Adipose tissue (tissue), 3 donors: ENCODE results near the gene SMARCA4. TPM values are rescaled to one million over a fixed set of nuclear protein-coding genes. Genes with fewer than 3 reads are reported as not detected.
"Not testable (repeated sequence)": the region's sequence is repeated elsewhere in the genome, so short reads cannot be mapped to it uniquely, and the experiment has no call there.

Source experiments
- H3K27ac ChIP-seq: one replicate; pipeline ENCODE4 v1.5.1; 2013; ENCODE audit warnings: low read depth, low read length
- WGBS, 3 donors: extraction: QIAGEN DNeasy Blood & Tissue Kit; methylation state at CpG; one replicate each; pipeline ENCODE4 v1.1.7; 2013; 5-methylcytosine and 5-hydroxymethylcytosine counted together
- polyA plus RNA-seq, 3 donors: library from polyadenylated mRNA; stranded (reverse); fragments of 200-250 nt; gene quantifications; one replicate each; pipeline ENCODE4 v1.2.3, GENCODE V29; 2013
- donor health status: healthy with polysubstance abuse.
- donor health status: Bipolar disorder and iron deficiency.
- donor health status: healthy.

Gene SMARCA4
- polyA plus RNA-seq, 3 donors, result 22.5 to 42.5 (median 37.7) TPM

- WGBS, 3 donors, result 96 to 100% (median 99%) methylated on average over 2 of the region's 2 CpGs
- H3K27ac ChIP-seq, result no peak overlapping the region
Observed at GRCh38 chr19:11098327-11098726, 137.5 kb downstream of the SMARCA4 start.

- H3K27ac ChIP-seq, result no peak overlapping the region
- 78 to 83% (median 81%) methylated on average over 3 of the region's 3 CpGs for WGBS, 3 donors
Observed at GRCh38 chr19:11098861-11099260, 138.0 kb downstream of the SMARCA4 start.

GRCh38 chr19:11100049-11100448 is 139.2 kb downstream of the SMARCA4 start:
- no peak overlapping the region for H3K27ac ChIP-seq
- WGBS, 3 donors, result 57 to 71% (median 59%) methylated on average over 12 of the region's 12 CpGs

GRCh38 chr19:11101057-11101456 is 140.2 kb downstream of the SMARCA4 start:
- H3K27ac ChIP-seq, result no peak overlapping the region
- 95 to 96% (median 95%) methylated on average over 5 of the region's 5 CpGs for WGBS, 3 donors

GRCh38 chr19:11102944-11103343 is 142.1 kb downstream of the SMARCA4 start:
- 76 to 83% (median 82%) methylated on average over 16 of the region's 16 CpGs for WGBS, 3 donors
- no peak overlapping the region for H3K27ac ChIP-seq

- WGBS, 3 donors, result 86 to 94% (median 91%) methylated on average over 10 of the region's 10 CpGs
- not testable (repeated sequence) for H3K27ac ChIP-seq
Observed at GRCh38 chr19:11103667-11104066, 142.8 kb downstream of the SMARCA4 start.

- WGBS, 3 donors, result 91 to 93% (median 93%) methylated on average over 36 of the region's 36 CpGs
- H3K27ac ChIP-seq, result no peak overlapping the region
Observed at GRCh38 chr19:11105014-11105636, 144.3 kb downstream of the SMARCA4 start.

DNA sequence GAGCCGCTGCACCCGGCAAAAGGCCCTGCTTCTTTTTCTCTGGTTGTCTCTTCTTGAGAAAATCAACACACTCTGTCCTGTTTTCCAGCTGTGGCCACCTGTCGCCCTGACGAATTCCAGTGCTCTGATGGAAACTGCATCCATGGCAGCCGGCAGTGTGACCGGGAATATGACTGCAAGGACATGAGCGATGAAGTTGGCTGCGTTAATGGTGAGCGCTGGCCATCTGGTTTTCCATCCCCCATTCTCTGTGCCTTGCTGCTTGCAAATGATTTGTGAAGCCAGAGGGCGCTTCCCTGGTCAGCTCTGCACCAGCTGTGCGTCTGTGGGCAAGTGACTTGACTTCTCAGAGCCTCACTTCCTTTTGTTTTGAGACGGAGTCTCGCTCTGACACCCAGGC is 145.6 kb downstream of the SMARCA4 start:
- H3K27ac ChIP-seq, result no peak overlapping the region
- WGBS, 3 donors, result 88 to 89% (median 89%) methylated on average over 13 of the region's 13 CpGs

DNA sequence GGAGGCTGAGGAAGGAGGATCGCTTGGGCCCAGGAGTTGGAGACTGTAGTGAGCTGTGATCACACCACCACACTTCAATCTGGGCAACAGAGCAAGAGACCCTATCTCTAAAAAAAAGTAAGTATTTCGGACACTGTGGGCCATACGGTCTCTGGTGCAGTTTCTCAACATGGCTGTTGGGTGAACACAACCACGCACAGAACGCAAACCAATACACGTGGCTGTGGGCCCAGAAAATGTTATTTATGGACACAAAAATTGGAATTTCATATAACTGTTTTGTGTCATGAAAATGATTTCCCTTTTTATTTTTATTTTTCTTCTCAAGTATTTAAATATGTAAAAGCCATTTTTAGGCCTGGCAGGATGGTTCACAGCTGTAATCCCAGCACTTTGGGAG is 147.9 kb downstream of the SMARCA4 start:
- no peak overlapping the region for H3K27ac ChIP-seq
- WGBS, 3 donors, result 87 to 93% (median 89%) methylated on average over 6 of the region's 6 CpGs

GRCh38 chr19:11111117-11111770 is 150.4 kb downstream of the SMARCA4 start:
- 90 to 93% (median 93%) methylated on average over 15 of the region's 15 CpGs for WGBS, 3 donors

GRCh38 chr19:11111771-11112144 is 150.9 kb downstream of the SMARCA4 start:
- no peak overlapping the region for H3K27ac ChIP-seq
- 75 to 91% (median 91%) methylated on average over 5 to 8 of the region's 8 CpGs for WGBS, 3 donors

More at GRCh38 chr19:11111117-11111770, 150.4 kb downstream of the SMARCA4 start:
- no peak overlapping the region for H3K27ac ChIP-seq

Other genes starting within 250 kb of the SMARCA4 start
- gene DNM2, start 243.0 kb upstream of the SMARCA4 start, polyA plus RNA-seq, result 10 to 100 TPM; 56.5 to 81.6 (median 64.2) TPM
- gene TMED1, start 124.8 kb upstream of the SMARCA4 start, polyA plus RNA-seq, result 10 to 100 TPM; 27.9 to 40.1 (median 36.5) TPM
- 1 to 10 TPM; 1.4 to 6.6 (median 6.4) TPM for gene C19orf38, start 112.6 kb upstream of the SMARCA4 start, polyA plus RNA-seq
- 10 to 100 TPM; 17.3 to 28.9 (median 22.4) TPM for gene CARM1, start 89.5 kb upstream of the SMARCA4 start, polyA plus RNA-seq
- gene YIPF2, start 32.4 kb upstream of the SMARCA4 start, polyA plus RNA-seq, result 10 to 100 TPM; 33.6 to 49.9 (median 39.6) TPM
- gene TIMM29, start 32.2 kb upstream of the SMARCA4 start, polyA plus RNA-seq, result 10 to 100 TPM; 11.6 to 17.0 (median 16.7) TPM
- gene LDLR, start 128.4 kb downstream of the SMARCA4 start, polyA plus RNA-seq, result 100 to 1,000 TPM in 1 of 3 donors, 10 to 100 TPM in 2; 17.5 to 247 (median 49.3) TPM
- gene SPC24, start 194.8 kb downstream of the SMARCA4 start, polyA plus RNA-seq, result 1 to 10 TPM in 1 of 3 donors, under 1 TPM in 2; 0.17 to 2.4 (median 0.30) TPM
- 100 to 1,000 TPM in 2 of 3 donors, 10 to 100 TPM in 1; 34.3 to 583 (median 148) TPM for gene KANK2, start 236.5 kb downstream of the SMARCA4 start, polyA plus RNA-seq